K562 (cell line): ENCODE results near the gene USP2. TPM values are rescaled to one million over a fixed set of nuclear protein-coding genes. Genes with fewer than 3 reads are reported as not detected.
A peak's percentile ranks its signal among the peaks of the same experiment; 100 is the strongest.

Experiments
- BCOR ChIP-seq: fragments of 450-650 bp; IDR thresholded peaks from 2 replicates; pipeline ENCODE4 v1.6.1; 2016
- CXXC5 ChIP-seq: fragments of 250-450 bp; sonication (Bioruptor Pico); IDR thresholded peaks from 2 replicates; pipeline ENCODE4 v1.8.0; 2022; ENCODE audit warnings: inconsistent platforms, mild to moderate bottlenecking, moderate library complexity
- ELF1 ChIP-seq: fragments of 200-800 bp; sonication (Bioruptor generic); IDR thresholded peaks from 2 replicates; pipeline ENCODE4 v1.6.1; 2016; ENCODE audit warnings: missing genetic modification characterization, missing compliant biosample characterization
- EP400 ChIP-seq: fragments of 450-650 bp; IDR thresholded peaks from 2 replicates; pipeline ENCODE4 v1.6.1; 2017; ENCODE audit warnings: antibody characterized with exemption, mild to moderate bottlenecking, moderate library complexity
- FUS ChIP-seq: fragments of 200-400 bp; formaldehyde crosslinking; optimal IDR thresholded peaks from 2 replicates; pipeline ENCODE3; 2017; ENCODE audit warnings: low read depth, low read length
- MBD1 ChIP-seq: fragments of 250-450 bp; sonication (Bioruptor Pico); IDR thresholded peaks from 2 replicates; pipeline ENCODE4 v1.8.0; 2022; ENCODE audit warnings: inconsistent platforms
- RREB1 ChIP-seq: fragments of 250-450 bp; sonication (Bioruptor Pico); IDR thresholded peaks from 2 replicates; pipeline ENCODE4 v1.4.0; 2020
- SIN3B ChIP-seq: fragments of 450-650 bp; IDR thresholded peaks from 2 replicates; pipeline ENCODE4 v1.6.1; 2017; ENCODE audit warnings: low read depth, mild to moderate bottlenecking, moderate library complexity
- SRF ChIP-seq, 2 experiments: fragments of 250-450, 450-650 bp in 1 of 2; sonication (Bioruptor Pico) in 1 of 2; sonication (generic) in 1 of 2; formaldehyde crosslinking; IDR thresholded peaks; 2 replicates each; pipeline versions ENCODE4 v1.5.0 to v1.5.1; 2020 to 2022; ENCODE audit warnings: mild to moderate bottlenecking in 1 of 2, missing genetic modification reagents in 1 of 2
- TFAM ChIP-seq: fragments of 250-450 bp; sonication (Bioruptor Pico); conservative IDR thresholded peaks from 2 replicates; pipeline ENCODE4 v1.5.0; 2021; ENCODE audit warnings: mild to moderate bottlenecking, moderate library complexity
- THAP7 ChIP-seq: fragments of 250-450 bp; sonication (Bioruptor Pico); IDR thresholded peaks from 2 replicates; pipeline ENCODE4 v1.5.0; 2021
- ZBTB7A ChIP-seq: IDR thresholded peaks from 2 replicates; pipeline ENCODE4 v1.6.1; 2011; ENCODE audit warnings: low read depth, mild to moderate bottlenecking, low read length, moderate library complexity, borderline replicate concordance; ENCODE audit not compliant: control insufficient read depth
- ZNF133 ChIP-seq: fragments of 250-450 bp; sonication (Bioruptor Pico); IDR thresholded peaks from 2 replicates; pipeline ENCODE4 v1.4.0; 2020; ENCODE audit warnings: mild to moderate bottlenecking
- ZNF263 ChIP-seq: sonication (generic); formaldehyde crosslinking; IDR thresholded peaks from 2 replicates; pipeline ENCODE4 v1.8.0; 2022; ENCODE audit warnings: mild to moderate bottlenecking, missing genetic modification reagents, borderline replicate concordance
- ZNF444 ChIP-seq: fragments of 250-450 bp; sonication (Bioruptor Pico); IDR thresholded peaks from 2 replicates; pipeline ENCODE4 v1.4.0; 2020; ENCODE audit warnings: mild to moderate bottlenecking, moderate library complexity
- ZNF707 ChIP-seq: fragments of 250-450 bp; sonication (Bioruptor Pico); conservative IDR thresholded peaks from 2 replicates; pipeline ENCODE4 v1.8.0; 2022; ENCODE audit warnings: inconsistent platforms, mild to moderate bottlenecking, moderate library complexity
- polyA plus RNA-seq, 8 experiments: library from polyadenylated mRNA; depleted of rRNA in 4 of 8; stranded (reverse) in 5 of 8; unstranded in 3 of 8; fragments of >200 nt; fragmentation: Nextera tagmentation in 2 of 8; fragmentation: Illumina TruSeq in 1 of 8; extraction: Ambion mirVana in 2 of 8; extraction: Trizol in 1 of 8; gene quantifications; 2 replicates each; pipeline versions ENCODE4 v1.2.1 to v1.2.3, GENCODE V29; 2011 to 2014; ENCODE audit warnings: inconsistent platforms in 1 of 8, missing spikeins in 1 of 8
- total RNA-seq, 7 experiments: library from RNA; depleted of rRNA in 6 of 7; stranded (reverse); fragments of >200 nt in 6 of 7; fragmentation: Illumina TruSeq in 2 of 7; extraction: Trizol in 2 of 7; gene quantifications; 2 replicates each; pipeline versions ENCODE4 v1.2.1 to v1.2.3, GENCODE V29; 2011 to 2021; ENCODE audit warnings: low replicate concordance in 1 of 7
- TF ChIP-seq, protein P1 (sequence below): fragments of 250-450 bp; sonication (Bioruptor Pico); IDR thresholded peaks from 2 replicates; pipeline ENCODE4 v1.4.0; 2020; ENCODE audit warnings: mild to moderate bottlenecking, moderate library complexity, borderline replicate concordance

Gene USP2
- total and polyA plus RNA-seq, 9 of the 15 experiments (the other 6 are each of a cell fraction or from before 2014, with no cell fraction given): 2.8 to 16.9 (median 3.9) TPM

- TF ChIP-seq SIN3B (no peak), ZNF444 (no peak), RREB1 (CRISPR knock-in tag) (no peak), SRF (CRISPR knock-in tag; IDR thresholded peaks at IDR 0.05) (peak in 1 of 2 experiments; percentile 23; a peak in 1 of 4 replicates), FUS (no peak), BCOR (peak; percentile 78), CXXC5 (CRISPR knock-in tag) (0 out of 2 replicates have a peak, but pooled peaks have one; percentile 50), ELF1 (tag) (no peak), THAP7 (no peak), EP400 (no peak), ZNF263 (CRISPR knock-in tag) (peak; percentile 34; the same call in 1 of the 2 replicates), MBD1 (CRISPR knock-in tag) (no peak), ZNF707 (CRISPR knock-in tag) (no peak), TFAM (CRISPR knock-in tag) (no peak), ZNF133 (CRISPR knock-in tag) (no peak), ZBTB7A (peak; percentile 18; the same call in 1 of the 2 replicates)
- TF ChIP-seq, protein P1, sequence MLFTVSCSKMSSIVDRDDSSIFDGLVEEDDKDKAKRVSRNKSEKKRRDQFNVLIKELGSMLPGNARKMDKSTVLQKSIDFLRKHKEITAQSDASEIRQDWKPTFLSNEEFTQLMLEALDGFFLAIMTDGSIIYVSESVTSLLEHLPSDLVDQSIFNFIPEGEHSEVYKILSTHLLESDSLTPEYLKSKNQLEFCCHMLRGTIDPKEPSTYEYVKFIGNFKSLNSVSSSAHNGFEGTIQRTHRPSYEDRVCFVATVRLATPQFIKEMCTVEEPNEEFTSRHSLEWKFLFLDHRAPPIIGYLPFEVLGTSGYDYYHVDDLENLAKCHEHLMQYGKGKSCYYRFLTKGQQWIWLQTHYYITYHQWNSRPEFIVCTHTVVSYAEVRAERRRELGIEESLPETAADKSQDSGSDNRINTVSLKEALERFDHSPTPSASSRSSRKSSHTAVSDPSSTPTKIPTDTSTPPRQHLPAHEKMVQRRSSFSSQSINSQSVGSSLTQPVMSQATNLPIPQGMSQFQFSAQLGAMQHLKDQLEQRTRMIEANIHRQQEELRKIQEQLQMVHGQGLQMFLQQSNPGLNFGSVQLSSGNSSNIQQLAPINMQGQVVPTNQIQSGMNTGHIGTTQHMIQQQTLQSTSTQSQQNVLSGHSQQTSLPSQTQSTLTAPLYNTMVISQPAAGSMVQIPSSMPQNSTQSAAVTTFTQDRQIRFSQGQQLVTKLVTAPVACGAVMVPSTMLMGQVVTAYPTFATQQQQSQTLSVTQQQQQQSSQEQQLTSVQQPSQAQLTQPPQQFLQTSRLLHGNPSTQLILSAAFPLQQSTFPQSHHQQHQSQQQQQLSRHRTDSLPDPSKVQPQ: no peak
Measured at GRCh38 chr11:119374632-119375336, 6.7 kb downstream of the USP2 start (continued).
